K562 (cell line): ENCODE data around the gene IGFALS. TPM values are rescaled to one million over a fixed set of nuclear protein-coding genes. Genes with fewer than 3 reads are reported as not detected.

Experiments used
- ARID1B ChIP-seq: fragments of 450-650 bp; IDR thresholded peaks from 2 replicates; pipeline ENCODE4 v1.6.1; 2016; ENCODE audit warnings: antibody characterized with exemption, mild to moderate bottlenecking, inconsistent platforms
- ELF1 ChIP-seq: fragments of 200-800 bp; sonication (Bioruptor generic); IDR thresholded peaks from 2 replicates; pipeline ENCODE4 v1.6.1; 2016; ENCODE audit warnings: missing genetic modification characterization, missing compliant biosample characterization
- ELK1 ChIP-seq: sonication (generic); formaldehyde crosslinking; IDR thresholded peaks from 2 replicates; pipeline ENCODE4 v1.8.1; 2022; ENCODE audit warnings: missing genetic modification reagents
- IRF2 ChIP-seq: sonication (generic); formaldehyde crosslinking; IDR thresholded peaks from 2 replicates; pipeline ENCODE4 v1.8.1; 2022; ENCODE audit warnings: mild to moderate bottlenecking, missing genetic modification reagents
- MCM7 ChIP-seq, 2 experiments: fragments of 450-650 bp; IDR thresholded peaks; 2 replicates each; pipeline ENCODE4 v1.6.1; 2016 to 2018
- MXI1 ChIP-seq: IDR thresholded peaks from 2 replicates; pipeline ENCODE4 v1.6.1; 2011; ENCODE audit warnings: low read depth, mild to moderate bottlenecking, improper control_type of control experiment, low read length
- NFIX ChIP-seq: fragments of 250-450 bp; sonication (Bioruptor Pico); IDR thresholded peaks from 2 replicates; pipeline ENCODE4 v1.4.0; 2020; ENCODE audit warnings: low read depth, mild to moderate bottlenecking, moderate library complexity
- SIN3A ChIP-seq, 2 experiments: fragments of 150-350 bp in 1 of 2; IDR thresholded peaks; 2 replicates each; pipeline ENCODE4 v1.6.1; 2011 to 2016; ENCODE audit warnings: borderline replicate concordance in 2 of 2, low read depth in 2 of 2, low read length in 2 of 2, mild to moderate bottlenecking in 2 of 2, moderate library complexity in 2 of 2; ENCODE audit not compliant: control insufficient read depth in 1 of 2
- TSC22D4 ChIP-seq: fragments of 450-650 bp; IDR thresholded peaks from 2 replicates; pipeline ENCODE4 v1.6.1; 2016; ENCODE audit warnings: missing genetic modification characterization, missing biosample characterization, control low read depth
- ZFPM2 ChIP-seq: fragments of 250-450 bp; sonication (Bioruptor Pico); IDR thresholded peaks from 2 replicates; pipeline ENCODE4 v1.5.1; 2022; ENCODE audit warnings: mild to moderate bottlenecking
- ZKSCAN1 ChIP-seq: fragments of 150-350 bp; IDR thresholded peaks from 2 replicates; pipeline ENCODE4 v1.6.1; 2016; ENCODE audit warnings: low read depth, low read length
- ZNF384 ChIP-seq: IDR thresholded peaks from 2 replicates; pipeline ENCODE4 v1.6.1; 2012; ENCODE audit warnings: low read depth, low read length, improper control_type of control experiment
- polyA plus RNA-seq, 8 experiments: library from polyadenylated mRNA; depleted of rRNA in 4 of 8; stranded (reverse) in 5 of 8; unstranded in 3 of 8; fragments of >200 nt; fragmentation: Nextera tagmentation in 2 of 8; fragmentation: Illumina TruSeq in 1 of 8; extraction: Ambion mirVana in 2 of 8; extraction: Trizol in 1 of 8; gene quantifications; 2 replicates each; pipeline versions ENCODE4 v1.2.1 to v1.2.3, GENCODE V29; 2011 to 2014; ENCODE audit warnings: inconsistent platforms in 1 of 8, missing spikeins in 1 of 8
- total RNA-seq, 7 experiments: library from RNA; depleted of rRNA in 6 of 7; stranded (reverse); fragments of >200 nt in 6 of 7; fragmentation: Illumina TruSeq in 2 of 7; extraction: Trizol in 2 of 7; gene quantifications; 2 replicates each; pipeline versions ENCODE4 v1.2.1 to v1.2.3, GENCODE V29; 2011 to 2021; ENCODE audit warnings: low replicate concordance in 1 of 7
- TF ChIP-seq, protein P1 (sequence below): IDR thresholded peaks from 2 replicates; pipeline ENCODE4 v1.6.1; 2011; ENCODE audit warnings: borderline replicate concordance, low read depth, mild to moderate bottlenecking, moderate library complexity, low read length; ENCODE audit not compliant: insufficient read depth, poor library complexity, severe bottlenecking
- TF ChIP-seq, protein P2 (sequence below): fragments of 250-450 bp; sonication (Bioruptor Pico); IDR thresholded peaks from 2 replicates; pipeline ENCODE4 v1.5.0; 2021
- TF ChIP-seq, protein P3 (sequence below): fragments of 200-800 bp; sonication (Bioruptor generic); IDR thresholded peaks from 2 replicates; pipeline ENCODE4 v1.6.1; 2017; ENCODE audit warnings: missing genetic modification characterization, missing compliant biosample characterization

Gene IGFALS
- total and polyA plus RNA-seq, 9 of the 15 experiments (the other 6 are each of a cell fraction or from before 2014, with no cell fraction given) = not detected

- TF ChIP-seq, protein P1, sequence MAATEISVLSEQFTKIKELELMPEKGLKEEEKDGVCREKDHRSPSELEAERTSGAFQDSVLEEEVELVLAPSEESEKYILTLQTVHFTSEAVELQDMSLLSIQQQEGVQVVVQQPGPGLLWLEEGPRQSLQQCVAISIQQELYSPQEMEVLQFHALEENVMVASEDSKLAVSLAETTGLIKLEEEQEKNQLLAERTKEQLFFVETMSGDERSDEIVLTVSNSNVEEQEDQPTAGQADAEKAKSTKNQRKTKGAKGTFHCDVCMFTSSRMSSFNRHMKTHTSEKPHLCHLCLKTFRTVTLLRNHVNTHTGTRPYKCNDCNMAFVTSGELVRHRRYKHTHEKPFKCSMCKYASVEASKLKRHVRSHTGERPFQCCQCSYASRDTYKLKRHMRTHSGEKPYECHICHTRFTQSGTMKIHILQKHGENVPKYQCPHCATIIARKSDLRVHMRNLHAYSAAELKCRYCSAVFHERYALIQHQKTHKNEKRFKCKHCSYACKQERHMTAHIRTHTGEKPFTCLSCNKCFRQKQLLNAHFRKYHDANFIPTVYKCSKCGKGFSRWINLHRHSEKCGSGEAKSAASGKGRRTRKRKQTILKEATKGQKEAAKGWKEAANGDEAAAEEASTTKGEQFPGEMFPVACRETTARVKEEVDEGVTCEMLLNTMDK = peak; percentile 86
- TF ChIP-seq ZFPM2 (CRISPR knock-in tag) (no peak), NFIX (no peak), MXI1 (peak; percentile 42; the same call in 1 of the 2 replicates), SIN3A (IDR thresholded peaks at IDR 0.05; ENCODE audit: borderline replicate concordance in 2 of 2, control insufficient read depth in 1 of 2, low read depth in 2 of 2, low read length in 2 of 2) (peak; percentile 35 to 77; a peak in 2 of 4 replicates), ELF1 (tag) (no peak), TSC22D4 (no peak), ZKSCAN1 (peak; percentile 80; the same call in 1 of the 2 replicates), ELK1 (CRISPR knock-in tag) (no peak), MCM7 (IDR thresholded peaks at IDR 0.05) (no peak), ZNF384 (no peak), IRF2 (CRISPR knock-in tag) (no peak), ARID1B (no peak)
- TF ChIP-seq, protein P2, sequence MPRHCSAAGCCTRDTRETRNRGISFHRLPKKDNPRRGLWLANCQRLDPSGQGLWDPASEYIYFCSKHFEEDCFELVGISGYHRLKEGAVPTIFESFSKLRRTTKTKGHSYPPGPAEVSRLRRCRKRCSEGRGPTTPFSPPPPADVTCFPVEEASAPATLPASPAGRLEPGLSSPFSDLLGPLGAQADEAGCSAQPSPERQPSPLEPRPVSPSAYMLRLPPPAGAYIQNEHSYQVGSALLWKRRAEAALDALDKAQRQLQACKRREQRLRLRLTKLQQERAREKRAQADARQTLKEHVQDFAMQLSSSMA (CRISPR knock-in tag) = no peak
- TF ChIP-seq, protein P3, sequence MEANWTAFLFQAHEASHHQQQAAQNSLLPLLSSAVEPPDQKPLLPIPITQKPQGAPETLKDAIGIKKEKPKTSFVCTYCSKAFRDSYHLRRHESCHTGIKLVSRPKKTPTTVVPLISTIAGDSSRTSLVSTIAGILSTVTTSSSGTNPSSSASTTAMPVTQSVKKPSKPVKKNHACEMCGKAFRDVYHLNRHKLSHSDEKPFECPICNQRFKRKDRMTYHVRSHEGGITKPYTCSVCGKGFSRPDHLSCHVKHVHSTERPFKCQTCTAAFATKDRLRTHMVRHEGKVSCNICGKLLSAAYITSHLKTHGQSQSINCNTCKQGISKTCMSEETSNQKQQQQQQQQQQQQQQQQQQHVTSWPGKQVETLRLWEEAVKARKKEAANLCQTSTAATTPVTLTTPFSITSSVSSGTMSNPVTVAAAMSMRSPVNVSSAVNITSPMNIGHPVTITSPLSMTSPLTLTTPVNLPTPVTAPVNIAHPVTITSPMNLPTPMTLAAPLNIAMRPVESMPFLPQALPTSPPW = 0 out of 2 replicates have a peak, but pooled peaks have one; percentile 16
These were observed 19.2 kb upstream of the IGFALS start (continued) for GRCh38 chr16:1812732-1813163.
